HG03108 (cell line): Measurements from ENCODE around the gene SGPP1.
"Not testable (repeated sequence)": the region's sequence is repeated elsewhere in the genome, so short reads cannot be mapped to it uniquely, and the experiment has no call there.

Experiments used
- ATAC-seq: cut with Tn5 transposase; IDR thresholded peaks from one replicate; pipeline ENCODE4 v1.9.1; 2021; ENCODE audit warnings: moderate library complexity; ENCODE audit not compliant: unreplicated experiment

SGPP1 gene

GRCh38 chr14:63727736-63728728, at the start of gene SGPP1:
Gene SGPP1 (minus strand): TSS chr14:63728065. CDS start chr14:63727944, 121 bp downstream.
- ATAC-seq: peak; percentile 78

GRCh38 chr14:63777024-63777423, 49.2 kb upstream of the SGPP1 start:
- ATAC-seq: no peak

- no peak for ATAC-seq
Observed at GRCh38 chr14:63773504-63773903, 45.6 kb upstream of the SGPP1 start.

GRCh38 chr14:63770187-63770807, 42.4 kb upstream of the SGPP1 start:
- ATAC-seq: no peak

- ATAC-seq: no peak
Observed at GRCh38 chr14:63766611-63767010, 38.7 kb upstream of the SGPP1 start.

GRCh38 chr14:63764620-63765139, 36.8 kb upstream of the SGPP1 start:
- ATAC-seq: no peak

GRCh38 chr14:63764103-63764502, 36.2 kb upstream of the SGPP1 start:
- ATAC-seq: no peak

GRCh38 chr14:63761351-63762117, 33.7 kb upstream of the SGPP1 start:
- no peak for ATAC-seq

GRCh38 chr14:63760014-63760413, 32.1 kb upstream of the SGPP1 start:
- peak; percentile 57 for ATAC-seq

GRCh38 chr14:63759456-63759855, 31.6 kb upstream of the SGPP1 start:
- peak; percentile 82 for ATAC-seq

- no peak for ATAC-seq
Observed at GRCh38 chr14:63757211-63757610, 29.3 kb upstream of the SGPP1 start.

- ATAC-seq: no peak
Observed at GRCh38 chr14:63752449-63753169, 24.7 kb upstream of the SGPP1 start.

GRCh38 chr14:63751076-63751475, 23.2 kb upstream of the SGPP1 start:
- not testable (repeated sequence) for ATAC-seq

- no peak for ATAC-seq
Observed at GRCh38 chr14:63747846-63748245, 20.0 kb upstream of the SGPP1 start.

GRCh38 chr14:63745858-63746425, 18.1 kb upstream of the SGPP1 start:
- peak; percentile 68 for ATAC-seq

- ATAC-seq: no peak
Observed at GRCh38 chr14:63745272-63745671, 17.4 kb upstream of the SGPP1 start.

GRCh38 chr14:63737582-63738006, 9.7 kb upstream of the SGPP1 start:
- ATAC-seq: peak; percentile 77

GRCh38 chr14:63735720-63736119, 7.9 kb upstream of the SGPP1 start:
- no peak for ATAC-seq

- ATAC-seq: no peak
Observed at GRCh38 chr14:63730659-63731058, 2.8 kb upstream of the SGPP1 start.

GRCh38 chr14:63727231-63727735, 582 bp downstream of the SGPP1 start:
- peak; percentile 27 for ATAC-seq
